ENCODE results near the gene SOD2. TPM values are rescaled to one million over a fixed set of nuclear protein-coding genes. Genes with fewer than 3 reads are reported as not detected.
A peak's percentile ranks its signal among the peaks of the same experiment; 100 is the strongest.

The SOD2 gene
- total and polyA plus RNA-seq, 8 donors, result 97.7 to 792 (median 186) TPM

DNA sequence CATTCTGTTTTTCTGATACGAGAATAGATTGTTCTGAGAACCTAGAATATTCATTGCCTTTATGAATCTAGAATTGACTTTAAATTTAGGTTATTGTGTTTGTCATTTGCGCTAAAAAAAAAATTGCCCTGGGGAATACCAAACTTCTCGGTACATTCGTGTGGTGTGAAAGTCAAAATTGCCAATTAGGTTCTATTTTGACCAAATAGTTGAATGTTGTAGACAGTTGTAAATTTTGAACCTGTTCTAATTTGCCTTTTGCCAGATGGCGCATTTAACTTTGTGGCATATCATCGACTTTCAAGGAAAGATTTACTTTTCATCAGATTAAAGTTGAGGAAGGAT, 37.3 kb upstream of the SOD2 start:
- no peak overlapping the region for H3K27ac ChIP-seq
- 52 to 58% methylated on average over 6 of the region's 6 CpGs for WGBS, 2 donors
- H3K9me3 ChIP-seq, result no peaks in the 10 kb centered on the region
- H3K27me3 ChIP-seq, result no peaks in the 10 kb centered on the region
- ATAC-seq (no peak), FAIRE-seq (no peak), DNase-seq (no peak)
- no peaks in the 10 kb centered on the region for H3K36me3 ChIP-seq
- H3K4me1 ChIP-seq, result peaks cover 9 to 36% (median 28%) of the 10 kb centered on the region in 3 donors
- H3K4me3 ChIP-seq, result no peak overlapping the region
- intact Hi-C loops (cut with DNase I), result loop anchor here in 1 of 3 donors (10.0 kb wide), 1 partner anchor 54 kb away; the partner anchor contains the start of gene TCP1
- TF ChIP-seq, protein P1, sequence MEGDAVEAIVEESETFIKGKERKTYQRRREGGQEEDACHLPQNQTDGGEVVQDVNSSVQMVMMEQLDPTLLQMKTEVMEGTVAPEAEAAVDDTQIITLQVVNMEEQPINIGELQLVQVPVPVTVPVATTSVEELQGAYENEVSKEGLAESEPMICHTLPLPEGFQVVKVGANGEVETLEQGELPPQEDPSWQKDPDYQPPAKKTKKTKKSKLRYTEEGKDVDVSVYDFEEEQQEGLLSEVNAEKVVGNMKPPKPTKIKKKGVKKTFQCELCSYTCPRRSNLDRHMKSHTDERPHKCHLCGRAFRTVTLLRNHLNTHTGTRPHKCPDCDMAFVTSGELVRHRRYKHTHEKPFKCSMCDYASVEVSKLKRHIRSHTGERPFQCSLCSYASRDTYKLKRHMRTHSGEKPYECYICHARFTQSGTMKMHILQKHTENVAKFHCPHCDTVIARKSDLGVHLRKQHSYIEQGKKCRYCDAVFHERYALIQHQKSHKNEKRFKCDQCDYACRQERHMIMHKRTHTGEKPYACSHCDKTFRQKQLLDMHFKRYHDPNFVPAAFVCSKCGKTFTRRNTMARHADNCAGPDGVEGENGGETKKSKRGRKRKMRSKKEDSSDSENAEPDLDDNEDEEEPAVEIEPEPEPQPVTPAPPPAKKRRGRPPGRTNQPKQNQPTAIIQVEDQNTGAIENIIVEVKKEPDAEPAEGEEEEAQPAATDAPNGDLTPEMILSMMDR (IDR thresholded peaks at IDR 0.05), result no peak

DNA sequence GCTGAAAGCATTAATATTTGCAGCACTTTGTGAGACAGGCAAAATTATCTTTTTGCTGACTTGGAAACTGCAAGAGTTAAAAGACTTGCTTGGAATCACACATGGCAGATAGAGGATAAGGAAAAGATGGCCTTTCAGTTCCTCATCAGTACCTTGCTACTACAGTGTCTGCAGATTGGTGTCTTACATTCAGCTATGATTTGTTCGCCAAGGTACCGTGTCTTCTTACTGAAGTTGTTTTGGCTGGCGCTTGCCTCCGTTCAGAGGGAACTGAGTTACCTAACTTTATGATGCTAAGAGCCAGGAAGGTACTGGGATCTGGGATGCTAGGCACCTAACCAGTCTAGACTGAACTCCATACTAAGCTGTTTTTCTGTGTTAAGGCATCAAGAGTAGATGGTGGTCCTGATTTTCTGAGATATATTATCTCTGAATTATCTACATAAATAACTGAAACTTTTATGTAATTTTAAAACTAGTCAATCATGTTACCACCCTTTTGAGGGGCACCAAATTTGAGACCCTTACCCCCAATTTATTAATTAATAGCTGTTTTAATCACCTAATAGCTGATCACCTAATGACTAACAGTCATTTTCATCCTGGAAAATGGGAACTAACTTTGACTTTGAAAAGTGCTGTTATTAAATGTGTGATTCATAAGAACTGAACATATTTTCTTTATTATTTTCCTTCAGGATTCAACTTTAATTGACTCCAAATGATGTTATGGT, 36.7 kb upstream of the SOD2 start:
- TF ChIP-seq, protein P1 (IDR thresholded peaks at IDR 0.05), result no peak
- Histone ChIP-seq H3K27ac (no peak overlapping the region), H3K4me1 (peaks cover 13 to 39% (median 28%) of the 10 kb centered on the region in 3 donors), H3K4me3 (peak overlapping the region in 2 of 4 donors; percentile 65 to 89), H3K9me3 (no peaks in the 10 kb centered on the region), H3K27me3 (no peaks in the 10 kb centered on the region), H3K36me3 (no peaks in the 10 kb centered on the region)
- intact Hi-C loops (cut with DNase I), result loop anchor here in 1 of 3 donors (10.0 kb wide), 2 partner anchors 55 to 115 kb away; partner anchors contain the start of gene TCP1
- FAIRE-seq (no peak), ATAC-seq (no peak), DNase-seq (no peak)
- 12 to 21% methylated on average over 4 of the region's 4 CpGs for WGBS, 2 donors

DNA sequence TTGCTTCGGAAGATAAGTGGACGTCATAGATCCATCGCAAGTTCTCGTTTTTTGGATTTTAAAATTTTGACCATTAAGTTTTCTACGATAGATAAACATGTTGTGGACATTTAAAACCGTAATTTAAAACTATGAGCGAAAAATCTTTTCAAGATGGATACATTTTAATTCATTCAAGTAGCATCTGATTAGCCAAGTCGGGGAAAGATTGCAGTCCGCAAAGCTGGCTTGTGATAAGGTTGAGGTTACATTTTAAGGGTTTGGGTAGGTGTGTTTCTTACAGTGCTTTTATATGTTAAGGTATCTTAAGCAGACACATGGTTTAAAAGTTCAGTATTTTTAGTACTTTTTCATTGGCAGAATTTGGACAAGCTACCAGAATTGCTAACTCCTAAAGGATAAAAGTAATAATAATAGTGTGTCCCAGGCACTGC, 35.5 kb upstream of the SOD2 start:
- Histone ChIP-seq H3K9me3 (no peaks in the 10 kb centered on the region), H3K27ac (peak overlapping the region in 2 of 4 donors; percentile 99), H3K4me1 (peaks cover 13 to 40% (median 28%) of the 10 kb centered on the region in 3 donors), H3K27me3 (no peaks in the 10 kb centered on the region), H3K36me3 (no peaks in the 10 kb centered on the region), H3K4me3 (peak overlapping the region; percentile 65 to 89 (median 88))
- FAIRE-seq, result peak; percentile 5
- 1% methylated on average over 9 of the region's 9 CpGs for whole genome bisulfite sequencing, 2 donors
- TF ChIP-seq, protein P1 (IDR thresholded peaks at IDR 0.05), result no peak
- DNase-seq, result no peak
- no peak for ATAC-seq
- intact Hi-C loops (cut with DNase I), result loop anchor here in 1 of 3 donors (10.0 kb wide), 1 partner anchor 116 kb away; no protein-coding TSS in a partner anchor

DNA sequence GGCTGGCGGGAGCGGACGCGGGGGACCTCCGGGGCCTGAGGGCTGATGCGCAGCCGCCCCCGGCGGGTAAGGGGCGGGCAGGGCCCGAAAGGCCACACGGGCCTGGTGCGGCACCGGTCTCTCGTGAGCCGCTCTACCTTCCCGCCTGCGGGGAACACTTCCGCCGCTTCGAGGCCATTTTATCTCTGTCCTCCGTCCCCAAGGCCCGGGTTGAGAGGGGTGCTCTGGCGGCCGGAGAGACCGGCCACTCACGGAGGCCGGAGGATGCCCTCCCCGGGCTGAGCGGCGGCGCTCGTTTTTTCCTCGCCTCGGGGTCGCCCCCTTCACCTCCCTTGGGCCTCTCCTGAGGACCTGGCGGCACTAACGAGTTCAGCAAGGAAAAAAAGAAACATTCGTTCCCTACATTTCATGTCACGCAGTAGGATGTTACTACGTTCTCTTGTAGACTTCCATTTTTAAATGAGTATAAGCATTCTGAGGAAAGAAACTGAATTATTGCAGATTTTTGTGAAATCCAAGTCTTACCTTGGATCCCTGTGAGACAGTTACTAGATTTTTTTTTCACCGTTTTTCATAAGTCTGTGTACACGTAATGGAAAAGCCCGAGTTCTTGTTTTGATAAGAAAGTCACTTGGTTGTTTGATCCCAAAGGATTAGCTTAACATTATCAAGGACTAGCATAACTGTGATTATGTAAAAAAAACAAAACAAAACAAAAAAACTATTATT, 34.8 kb upstream of the SOD2 start:
- H3K4me1 ChIP-seq, result peaks cover 13 to 40% (median 28%) of the 10 kb centered on the region in 3 donors
- intact Hi-C loops (cut with DNase I), result loop anchor here in 1 of 3 donors (2.0 to 10.0 kb wide), 2 partner anchors 35 to 117 kb away; partner anchors contain the start of gene SOD2
- 0% methylated on average over 17 to 44 of the region's 44 CpGs for WGBS, 2 donors

More for the DNA sequence above, 34.8 kb upstream of the SOD2 start:
- Histone ChIP-seq H3K36me3 (no peaks in the 10 kb centered on the region), H3K9me3 (no peaks in the 10 kb centered on the region), H3K27ac (peak overlapping the region; percentile 95 to 99 (median 98)), H3K4me3 (peak overlapping the region; percentile 65 to 89 (median 88)), H3K27me3 (no peaks in the 10 kb centered on the region)
- ATAC-seq, result peak; percentile 12 to 47 (median 38)
- DNase-seq, result no peak
- FAIRE-seq, result peak; percentile 32
- TF ChIP-seq, protein P1 (IDR thresholded peaks at IDR 0.05), result no peak
